Measurements from ENCODE around the gene OR6K2.

Gene OR6K2

GRCh38 chr1:158700552-158700951 is at the start of gene OR6K2:
OR6K2 (minus strand) TSS chr1:158700652; CDS start chr1:158700652, 0 bp downstream.
- H3K36me3 ChIP-seq, result no peaks in the 10 kb centered on the region
- no peak within 1 kb of the TSS for H3K4me3 ChIP-seq (ENCODE audit: low read depth, low read length)
- no peak within 1 kb of the TSS for H3K27ac ChIP-seq
- TF ChIP-seq CTCF (IDR thresholded peaks at IDR 0.05; ENCODE audit: low read depth, low read length), result no peak
- H3K27me3 ChIP-seq (ENCODE audit: insufficient read depth, low read depth, severe bottlenecking), result peaks cover 73% of the 10 kb centered on the region
- H3K9me3 ChIP-seq (ENCODE audit: severe bottlenecking), result no peaks in the 10 kb centered on the region
- no peak for DNase-seq

- Histone ChIP-seq H3K27ac (no peak overlapping the region), H3K9me3 (ENCODE audit: severe bottlenecking) (no peaks in the 10 kb centered on the region), H3K27me3 (ENCODE audit: insufficient read depth, low read depth, severe bottlenecking) (peaks cover 81% of the 10 kb centered on the region), H3K4me3 (ENCODE audit: low read depth, low read length) (no peak overlapping the region), H3K36me3 (no peaks in the 10 kb centered on the region)
- TF ChIP-seq CTCF (IDR thresholded peaks at IDR 0.05; ENCODE audit: low read depth, low read length), result no peak
- no peak for DNase-seq
These were observed 35.4 kb upstream of the OR6K2 start for GRCh38 chr1:158735848-158736247.

- Histone ChIP-seq H3K27me3 (ENCODE audit: insufficient read depth, low read depth, severe bottlenecking) (peaks cover 59% of the 10 kb centered on the region), H3K27ac (no peak overlapping the region), H3K36me3 (no peaks in the 10 kb centered on the region), H3K4me3 (ENCODE audit: low read depth, low read length) (no peak overlapping the region), H3K9me3 (ENCODE audit: severe bottlenecking) (no peaks in the 10 kb centered on the region)
- no peak for TF ChIP-seq CTCF (IDR thresholded peaks at IDR 0.05; ENCODE audit: low read depth, low read length)
- DNase-seq, result no peak
These were observed 32.1 kb upstream of the OR6K2 start for GRCh38 chr1:158732524-158732923.

GRCh38 chr1:158731707-158732106 is 31.3 kb upstream of the OR6K2 start:
- DNase-seq, result no peak
- H3K4me3 ChIP-seq (ENCODE audit: low read depth, low read length), result no peak overlapping the region
- no peak overlapping the region for H3K27ac ChIP-seq
- no peaks in the 10 kb centered on the region for H3K36me3 ChIP-seq
- no peaks in the 10 kb centered on the region for H3K9me3 ChIP-seq (ENCODE audit: severe bottlenecking)
- peaks cover 61% of the 10 kb centered on the region for H3K27me3 ChIP-seq (ENCODE audit: insufficient read depth, low read depth, severe bottlenecking)
- no peak for TF ChIP-seq CTCF (IDR thresholded peaks at IDR 0.05; ENCODE audit: low read depth, low read length)

GRCh38 chr1:158730453-158730852 is 30.0 kb upstream of the OR6K2 start:
- Histone ChIP-seq H3K4me3 (ENCODE audit: low read depth, low read length) (no peak overlapping the region), H3K27me3 (ENCODE audit: insufficient read depth, low read depth, severe bottlenecking) (peaks cover 70% of the 10 kb centered on the region), H3K9me3 (ENCODE audit: severe bottlenecking) (no peaks in the 10 kb centered on the region), H3K36me3 (no peaks in the 10 kb centered on the region), H3K27ac (no peak overlapping the region)
- DNase-seq, result no peak
- TF ChIP-seq CTCF (IDR thresholded peaks at IDR 0.05; ENCODE audit: low read depth, low read length), result no peak

- Histone ChIP-seq H3K27ac (no peak overlapping the region), H3K4me3 (ENCODE audit: low read depth, low read length) (no peak overlapping the region), H3K9me3 (ENCODE audit: severe bottlenecking) (no peaks in the 10 kb centered on the region), H3K27me3 (ENCODE audit: insufficient read depth, low read depth, severe bottlenecking) (peaks cover 72% of the 10 kb centered on the region), H3K36me3 (no peaks in the 10 kb centered on the region)
- no peak for TF ChIP-seq CTCF (IDR thresholded peaks at IDR 0.05; ENCODE audit: low read depth, low read length)
- no peak for DNase-seq
These were observed 28.2 kb upstream of the OR6K2 start for GRCh38 chr1:158728510-158729225.

All from WERI-Rb-1 (cell line).